Right cardiac atrium (tissue), 5 donors: Measurements from ENCODE around the gene SERINC3. TPM values are rescaled to one million over a fixed set of nuclear protein-coding genes. Genes with fewer than 3 reads are reported as not detected.

Experiments used
- ATAC-seq, 2 donors: fragments of 200-7000 bp; cut with Tn5 transposase; one replicate each; pipeline versions ENCODE4 v1.8.0 to v1.9.1; 2020; ENCODE audit warnings: moderate library complexity in 2 of 2, mild to moderate bottlenecking in 1 of 2
- DNase-seq, 3 donors: peaks; one replicate each; pipeline ENCODE4 v3.0.0-alpha.2; 2020
- H3K27ac ChIP-seq: one replicate; pipeline ENCODE4 v1.5.1; 2013; ENCODE audit warnings: mild to moderate bottlenecking, low read length, control low read depth, moderate library complexity
- H3K27me3 ChIP-seq: one replicate; pipeline ENCODE4 v1.6.1; 2013; ENCODE audit not compliant: control insufficient read depth, insufficient read depth
- H3K4me1 ChIP-seq: one replicate; pipeline ENCODE4 v1.6.1; 2013; ENCODE audit warnings: low read length; ENCODE audit not compliant: control insufficient read depth, insufficient read depth
- H3K4me3 ChIP-seq: one replicate; pipeline ENCODE4 v1.5.1; 2013; ENCODE audit warnings: low read length, control low read depth
- H3K9me3 ChIP-seq: one replicate; pipeline ENCODE4 v1.6.1; 2013; ENCODE audit warnings: low read length; ENCODE audit not compliant: control insufficient read depth
- WGBS: extraction: QIAGEN DNeasy Blood & Tissue Kit; methylation state at CpG from one replicate; pipeline ENCODE4 v1.1.7; 2013; 5-methylcytosine and 5-hydroxymethylcytosine counted together
- intact Hi-C, 4 donors: fragments of 100-400 bp; cut with DNase I; formaldehyde crosslinking; loops; one replicate each; pipeline versions ENCODE4 v1.11.0 to v1.14.0; 2022 to 2023
- polyA plus RNA-seq: library from polyadenylated mRNA; stranded (reverse); fragments of 200-250 nt; gene quantifications from one replicate; pipeline ENCODE4 v1.2.3, GENCODE V29; 2013
- total RNA-seq, 4 donors: library from RNA; stranded (reverse); fragmentation: NEBNext Ultra II Directional; extraction: Animal tissue kit (Norgen Biotek cat#: 25700); gene quantifications; one replicate each; pipeline ENCODE4 v1.2.1, GENCODE V29; 2021
- donor health status: healthy with polysubstance abuse.
- donor health status: DM: no; HTN: yes; CAD: no.
- donor health status: DM: no; HTN: no; CAD: no.
- donor health status: DM: no; HTN: yes; CAD: no; lungs with severe emphysema.
- donor health status: DM: yes; HTN: yes; CAD: no.

SERINC3 gene
- total and polyA plus RNA-seq, 5 donors, result 47.8 to 118 (median 104) TPM

DNA sequence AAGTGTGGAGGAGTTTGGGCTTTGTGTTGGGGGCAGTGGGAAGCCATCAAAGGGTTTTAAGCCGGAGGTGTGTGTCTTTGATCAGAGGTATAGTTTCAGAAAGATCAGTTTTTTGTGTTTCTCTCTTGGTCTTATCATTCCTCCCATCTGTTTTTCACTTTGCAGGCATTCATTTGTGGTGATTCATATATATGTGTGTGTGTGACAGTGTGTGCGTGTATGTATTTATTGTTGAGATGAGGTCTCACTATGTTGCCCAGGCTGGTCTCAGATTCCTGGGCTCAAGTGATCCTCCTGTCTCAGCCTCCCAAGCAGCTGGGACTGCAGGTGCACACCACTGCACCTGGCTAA, 11.1 kb upstream of the SERINC3 start:
- H3K9me3 ChIP-seq, result no peaks in the 10 kb centered on the region
- DNase-seq (no peak), ATAC-seq (no peak)
- intact Hi-C loops, result loop anchor here in 2 of 4 donors (5.0 to 10.0 kb wide), 2 partner anchors 69 to 72 kb away; no protein-coding TSS in a partner anchor
- peak overlapping the region; percentile 91 for H3K4me3 ChIP-seq
- 78% methylated on average over 2 of the region's 2 CpGs for WGBS
- H3K4me1 ChIP-seq, result peaks cover 5% of the 10 kb centered on the region
- peak overlapping the region; percentile 49 for H3K27ac ChIP-seq
- H3K27me3 ChIP-seq, result no peaks in the 10 kb centered on the region

DNA sequence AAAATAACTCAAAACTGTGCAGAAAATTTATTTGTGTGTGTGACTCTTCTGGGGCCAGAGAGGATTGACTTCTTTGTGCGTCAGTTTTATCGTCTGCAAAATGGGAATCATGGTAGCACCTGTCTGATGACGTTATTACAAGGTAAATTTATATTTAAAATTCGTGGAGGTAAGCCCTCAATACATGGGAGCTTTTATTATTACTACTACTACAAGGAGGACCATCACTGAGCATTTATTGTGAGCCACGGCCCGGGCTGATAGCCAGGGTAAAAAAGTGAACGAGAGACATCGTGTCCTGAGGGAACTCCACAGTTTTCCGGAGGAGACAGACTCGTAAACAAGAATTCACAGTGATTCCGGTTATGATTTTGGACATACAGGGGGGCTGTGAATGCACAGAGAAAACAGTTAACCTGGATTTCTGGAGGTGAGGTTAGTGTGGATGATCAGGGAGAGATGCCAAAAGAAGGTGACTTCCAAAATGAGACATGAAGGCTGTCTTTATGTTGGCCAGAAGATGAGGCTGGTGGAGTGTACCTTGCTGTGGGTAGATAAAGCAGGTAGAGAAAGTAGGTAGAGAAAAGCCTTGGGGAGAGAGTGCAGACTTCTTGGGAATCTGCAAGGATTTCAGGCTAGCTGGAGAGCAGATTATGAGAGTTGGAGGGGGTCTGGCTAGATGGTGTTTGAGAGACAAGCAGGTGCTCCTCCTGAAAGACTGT, 10.6 kb upstream of the SERINC3 start:
- DNase-seq (peak in 1 of 3 donors; percentile 68), ATAC-seq (peak in 1 of 2 donors; percentile 5)
- H3K27ac ChIP-seq, result peak overlapping the region; percentile 49
- intact Hi-C loops, result loop anchor here in 2 of 4 donors (5.0 to 10.0 kb wide), 2 partner anchors 70 to 72 kb away; no protein-coding TSS in a partner anchor
- H3K4me3 ChIP-seq, result peak overlapping the region; percentile 91
- peaks cover 5% of the 10 kb centered on the region for H3K4me1 ChIP-seq
- H3K27me3 ChIP-seq, result no peaks in the 10 kb centered on the region
- no peaks in the 10 kb centered on the region for H3K9me3 ChIP-seq
- 7% methylated on average over 11 of the region's 11 CpGs for WGBS

DNA sequence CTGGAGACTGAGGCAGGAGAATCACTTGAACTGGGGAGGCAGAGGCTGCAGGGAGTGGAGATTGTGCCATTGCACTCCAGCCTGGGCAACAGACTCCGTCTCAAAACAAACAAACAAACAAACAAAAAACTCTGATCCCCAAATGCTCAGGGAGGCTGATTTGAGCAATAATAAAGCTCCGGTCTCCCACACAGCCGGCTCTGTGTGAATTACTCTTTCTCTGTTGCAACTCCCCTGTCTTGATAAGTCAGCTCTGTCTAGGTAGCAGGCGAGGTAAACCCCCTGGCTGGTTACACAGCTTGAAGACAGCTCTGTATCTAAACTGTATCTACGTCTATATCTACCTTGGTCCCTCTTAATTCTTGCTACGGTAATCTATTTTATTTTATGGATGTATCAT, 6.4 kb upstream of the SERINC3 start:
- H3K27ac ChIP-seq, result no peak overlapping the region
- DNase-seq, result no peak
- 78% methylated on average over 6 of the region's 6 CpGs for WGBS
- peaks cover 5% of the 10 kb centered on the region for H3K4me1 ChIP-seq
- ATAC-seq, result no peak
- no peaks in the 10 kb centered on the region for H3K27me3 ChIP-seq
- H3K9me3 ChIP-seq, result no peaks in the 10 kb centered on the region
- intact Hi-C loops, result no loop called here
- no peak overlapping the region for H3K4me3 ChIP-seq

DNA sequence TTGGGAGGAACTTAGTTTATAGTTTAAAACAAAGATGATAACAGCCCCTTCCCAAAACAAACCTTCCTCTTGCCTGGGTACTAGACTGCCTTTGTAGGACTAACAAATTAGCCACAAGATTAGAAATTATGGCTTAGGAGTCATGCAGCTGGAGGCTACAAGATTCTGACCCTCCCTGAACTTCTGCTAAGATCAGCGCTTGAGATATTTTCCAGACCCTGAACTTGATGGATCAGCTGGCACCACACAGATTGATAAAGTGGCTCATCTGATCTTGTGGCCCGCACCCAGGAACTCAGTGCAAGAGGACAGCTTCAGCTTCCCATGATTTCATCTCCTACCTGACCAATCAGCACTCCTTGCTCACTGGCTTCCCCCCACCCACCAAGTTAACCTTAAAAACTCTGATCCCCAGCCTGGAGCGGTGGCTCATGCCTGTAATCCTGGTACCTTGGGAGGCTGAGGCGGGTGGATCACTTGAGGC, 5.9 kb upstream of the SERINC3 start:
- H3K27me3 ChIP-seq, result no peaks in the 10 kb centered on the region
- H3K4me3 ChIP-seq, result no peak overlapping the region
- H3K27ac ChIP-seq, result no peak overlapping the region
- DNase-seq, result no peak
- intact Hi-C loops, result no loop called here
- no peak for ATAC-seq
- 66% methylated on average over 4 of the region's 4 CpGs for WGBS
- no peaks in the 10 kb centered on the region for H3K9me3 ChIP-seq
- peaks cover 3% of the 10 kb centered on the region for H3K4me1 ChIP-seq

DNA sequence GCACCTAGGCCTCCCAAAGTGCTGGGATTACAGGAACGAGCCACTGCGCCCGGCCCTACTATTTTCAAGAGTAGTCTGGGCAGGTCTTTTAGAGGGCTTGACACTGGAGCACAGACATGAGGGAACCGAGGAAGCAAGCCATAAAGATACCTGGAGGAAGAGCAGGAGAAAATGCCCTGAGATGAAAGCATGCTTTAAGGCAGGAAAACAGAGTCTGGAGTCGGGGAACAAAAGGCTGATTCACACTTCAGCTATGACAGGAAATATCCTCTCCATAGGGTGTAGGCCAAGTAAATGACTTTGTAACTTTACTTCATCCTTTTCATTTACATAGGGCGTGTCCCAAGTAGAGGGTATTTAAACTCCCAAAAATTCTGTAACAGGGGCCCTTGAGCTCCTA, 4.3 kb upstream of the SERINC3 start:
- ATAC-seq (no peak), DNase-seq (no peak)
- H3K4me3 ChIP-seq, result no peak overlapping the region
- no peak overlapping the region for H3K27ac ChIP-seq
- no peaks in the 10 kb centered on the region for H3K4me1 ChIP-seq
- intact Hi-C loops, result no loop called here
- no peaks in the 10 kb centered on the region for H3K27me3 ChIP-seq
- no peaks in the 10 kb centered on the region for H3K9me3 ChIP-seq
- WGBS, result 77% methylated on average over 6 of the region's 6 CpGs

DNA sequence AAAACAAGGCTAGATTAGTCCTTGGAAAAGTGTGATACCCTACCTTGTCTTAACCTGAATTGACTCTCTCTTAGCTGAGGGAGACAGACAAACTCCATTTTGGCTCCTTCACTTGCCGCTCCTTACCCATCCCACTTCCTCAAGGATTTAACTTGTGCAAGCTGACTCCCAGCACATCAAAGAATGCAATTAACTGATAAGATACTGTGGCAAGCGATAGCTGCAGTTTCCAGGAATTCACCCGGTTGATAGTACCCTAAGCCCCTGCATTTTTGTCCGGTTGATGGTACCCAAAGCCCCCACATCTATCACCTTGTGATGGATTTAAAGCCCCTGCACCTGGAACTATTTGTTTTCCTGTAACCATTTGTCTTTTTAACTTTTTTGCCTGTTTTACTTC, 1.9 kb upstream of the SERINC3 start:
- Histone ChIP-seq H3K27me3 (no peaks in the 10 kb centered on the region), H3K4me3 (no peak overlapping the region), H3K4me1 (peaks cover 3% of the 10 kb centered on the region), H3K27ac (no peak overlapping the region), H3K9me3 (no peaks in the 10 kb centered on the region)
- WGBS, result 31% methylated on average over 4 of the region's 4 CpGs
- intact Hi-C loops, result loop anchor here in 2 of 4 donors (5.0 kb wide), 2 partner anchors 74 to 89 kb away; no protein-coding TSS in a partner anchor
- no peak for ATAC-seq
- no peak for DNase-seq

DNA sequence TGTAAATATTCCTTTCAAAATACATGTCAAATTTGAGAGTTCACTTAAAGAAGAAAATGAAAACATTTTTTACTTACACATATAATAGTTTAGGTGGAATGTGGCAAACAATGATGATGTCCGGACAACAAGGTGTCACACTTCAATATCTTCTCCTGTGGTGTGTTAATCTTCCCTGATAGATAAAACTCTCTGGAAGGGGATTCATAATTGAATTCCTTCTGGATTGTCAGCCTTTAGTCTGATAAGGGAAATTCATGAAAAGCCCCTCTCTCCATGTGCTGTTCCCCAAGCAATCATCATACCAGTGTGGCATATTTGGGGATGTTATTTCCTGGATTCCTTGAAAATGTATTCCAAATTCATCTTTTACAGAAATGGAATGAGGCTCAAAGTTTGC, 971 bp upstream of the SERINC3 start:
- no peak for DNase-seq
- WGBS, result 45% methylated on average over 1 of the region's 1 CpG
- intact Hi-C loops, result loop anchor here in 2 of 4 donors (5.0 kb wide), 2 partner anchors 74 to 89 kb away; no protein-coding TSS in a partner anchor
- Histone ChIP-seq H3K27ac (no peak overlapping the region), H3K4me3 (no peak overlapping the region), H3K27me3 (no peaks in the 10 kb centered on the region), H3K4me1 (peaks cover 3% of the 10 kb centered on the region), H3K9me3 (no peaks in the 10 kb centered on the region)
- no peak for ATAC-seq

DNA sequence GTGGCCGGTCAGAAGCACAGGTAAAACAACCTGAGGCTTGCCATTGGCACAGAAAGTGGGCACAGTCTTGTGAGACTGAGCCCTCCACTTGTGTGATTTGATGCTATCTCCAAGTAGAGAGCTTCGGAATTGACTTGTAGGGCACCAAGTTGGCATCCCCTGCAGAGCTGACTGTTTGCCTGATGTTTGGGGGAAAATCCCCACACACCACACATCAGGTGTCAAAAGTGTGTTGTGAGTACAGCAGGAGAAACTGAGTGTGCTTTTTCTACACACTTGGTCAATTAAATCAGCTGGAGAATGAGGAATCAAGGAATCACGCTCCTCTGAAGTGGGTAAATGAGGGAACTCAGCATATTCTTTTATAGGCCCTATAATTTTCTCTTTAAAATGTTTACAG, 989 bp downstream of the SERINC3 start:
- 61% methylated on average over 3 of the region's 3 CpGs for WGBS
- intact Hi-C loops, result loop anchor here in 2 of 4 donors (5.0 kb wide), 2 partner anchors 76 to 91 kb away; no protein-coding TSS in a partner anchor
- ATAC-seq, result no peak
- Histone ChIP-seq H3K4me3 (peak overlapping the region; percentile 90), H3K27me3 (no peaks in the 10 kb centered on the region), H3K4me1 (peaks cover 5% of the 10 kb centered on the region), H3K27ac (peak overlapping the region; percentile 46), H3K9me3 (no peaks in the 10 kb centered on the region)
- DNase-seq, result no peak

DNA sequence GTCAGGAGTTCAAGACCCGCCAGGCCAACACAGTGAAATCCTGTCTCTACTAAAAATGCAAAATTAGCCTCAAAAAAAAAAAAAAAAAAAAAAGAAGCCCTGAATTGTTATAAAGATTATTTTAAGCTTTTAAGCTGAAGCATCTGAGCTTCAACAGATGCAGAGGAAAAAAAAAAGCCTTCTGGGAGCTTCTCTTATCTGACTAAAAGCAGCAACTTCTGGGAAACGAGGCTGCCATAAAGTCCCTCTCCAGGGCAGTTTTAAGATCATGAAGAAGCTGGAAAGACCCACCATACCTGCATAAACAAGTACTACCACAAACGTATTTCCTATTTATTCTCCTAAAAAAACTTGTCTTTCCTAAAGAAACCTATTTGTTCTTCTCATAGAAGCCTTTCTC, 3.6 kb downstream of the SERINC3 start:
- ATAC-seq (no peak), DNase-seq (no peak)
- Histone ChIP-seq H3K4me1 (peaks cover 5% of the 10 kb centered on the region), H3K27ac (no peak overlapping the region), H3K9me3 (no peaks in the 10 kb centered on the region), H3K4me3 (no peak overlapping the region), H3K27me3 (no peaks in the 10 kb centered on the region)
- intact Hi-C loops, result no loop called here
- 47% methylated on average over 3 of the region's 3 CpGs for WGBS

DNA sequence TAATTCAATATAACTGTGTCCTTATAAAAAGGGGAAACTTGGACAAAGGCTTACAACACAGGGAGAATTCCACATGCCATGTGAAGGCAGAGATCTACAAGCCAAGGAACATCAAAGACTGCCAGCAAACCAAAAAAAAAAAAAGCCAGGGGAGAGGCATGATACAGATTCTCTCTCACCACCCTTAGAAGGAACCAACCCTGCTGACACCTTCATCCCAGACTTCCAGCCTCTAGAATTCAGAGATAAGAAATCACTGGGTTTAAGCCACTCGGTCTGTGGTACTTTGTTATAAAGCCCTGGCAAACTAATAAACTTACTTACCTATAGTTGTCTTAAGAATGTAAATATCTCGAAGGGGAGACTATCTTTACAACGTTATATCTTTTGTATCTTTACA, 4.4 kb downstream of the SERINC3 start:
- no peak for DNase-seq
- Histone ChIP-seq H3K9me3 (no peaks in the 10 kb centered on the region), H3K27ac (peak overlapping the region; percentile 34), H3K4me1 (peaks cover 5% of the 10 kb centered on the region), H3K4me3 (no peak overlapping the region), H3K27me3 (no peaks in the 10 kb centered on the region)
- WGBS, result 72% methylated on average over 3 of the region's 3 CpGs
- intact Hi-C loops, result no loop called here
- no peak for ATAC-seq

DNA sequence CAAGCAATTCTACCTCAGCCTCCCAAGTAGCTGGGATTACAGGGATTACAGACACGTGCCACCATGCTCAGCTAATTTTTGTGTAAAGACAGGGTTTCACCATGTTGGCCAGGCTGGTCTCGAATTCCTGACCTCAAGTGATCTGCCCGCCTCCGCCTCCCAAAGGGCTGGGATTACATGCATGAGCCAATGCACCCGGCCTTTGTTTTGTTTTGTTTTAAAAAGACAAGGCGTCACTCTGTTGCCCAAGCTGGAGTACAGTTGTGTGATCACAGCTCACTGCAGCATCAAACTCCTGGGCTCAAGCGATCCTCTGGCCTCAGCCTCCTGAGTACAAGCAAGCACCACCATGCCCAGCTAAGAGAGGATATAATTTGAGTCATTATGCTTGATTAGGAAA, 5.4 kb downstream of the SERINC3 start:
- WGBS, result 52% methylated on average over 7 of the region's 7 CpGs
- Histone ChIP-seq H3K4me1 (peaks cover 5% of the 10 kb centered on the region), H3K9me3 (no peaks in the 10 kb centered on the region), H3K27me3 (no peaks in the 10 kb centered on the region), H3K4me3 (no peak overlapping the region), H3K27ac (no peak overlapping the region)
- ATAC-seq, result peak in 1 of 2 donors; percentile 5
- intact Hi-C loops, result no loop called here
- peak in 2 of 3 donors; percentile 31 to 49 for DNase-seq
